ENCODE measurements around the gene ZNF302. TPM values are rescaled to one million over a fixed set of nuclear protein-coding genes. Genes with fewer than 3 reads are reported as not detected.
"Not testable (repeated sequence)": the region's sequence is repeated elsewhere in the genome, so short reads cannot be mapped to it uniquely, and the experiment has no call there.

Gene ZNF302
- total and polyA plus RNA-seq, 2 donors from 2014 or later, result 25.5 to 36.4 TPM

DNA sequence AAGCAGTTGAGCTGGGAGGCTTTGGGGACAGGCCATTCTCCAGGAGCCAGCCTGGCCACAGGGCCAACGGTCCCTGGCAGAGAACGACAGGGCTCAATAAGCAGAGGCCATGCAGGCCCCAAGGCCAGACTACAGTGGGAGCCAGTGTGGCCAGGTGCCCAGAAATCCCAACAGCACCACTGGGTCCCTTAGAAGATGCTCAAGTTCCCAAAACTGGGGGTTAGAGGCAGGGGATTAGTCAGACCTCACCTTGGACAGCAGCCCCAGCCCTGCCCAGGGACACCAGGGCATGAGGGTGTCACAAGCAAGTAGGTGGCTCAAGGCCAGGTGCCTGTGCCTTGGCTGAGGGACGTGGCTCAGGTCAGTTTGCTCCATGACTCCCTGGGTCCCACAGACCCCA is 13.3 kb upstream of the ZNF302 start:
- H3K27ac ChIP-seq (ENCODE audit: low read depth in 2 of 2, low read length in 2 of 2), result no peak overlapping the region
- TF ChIP-seq, protein P1, sequence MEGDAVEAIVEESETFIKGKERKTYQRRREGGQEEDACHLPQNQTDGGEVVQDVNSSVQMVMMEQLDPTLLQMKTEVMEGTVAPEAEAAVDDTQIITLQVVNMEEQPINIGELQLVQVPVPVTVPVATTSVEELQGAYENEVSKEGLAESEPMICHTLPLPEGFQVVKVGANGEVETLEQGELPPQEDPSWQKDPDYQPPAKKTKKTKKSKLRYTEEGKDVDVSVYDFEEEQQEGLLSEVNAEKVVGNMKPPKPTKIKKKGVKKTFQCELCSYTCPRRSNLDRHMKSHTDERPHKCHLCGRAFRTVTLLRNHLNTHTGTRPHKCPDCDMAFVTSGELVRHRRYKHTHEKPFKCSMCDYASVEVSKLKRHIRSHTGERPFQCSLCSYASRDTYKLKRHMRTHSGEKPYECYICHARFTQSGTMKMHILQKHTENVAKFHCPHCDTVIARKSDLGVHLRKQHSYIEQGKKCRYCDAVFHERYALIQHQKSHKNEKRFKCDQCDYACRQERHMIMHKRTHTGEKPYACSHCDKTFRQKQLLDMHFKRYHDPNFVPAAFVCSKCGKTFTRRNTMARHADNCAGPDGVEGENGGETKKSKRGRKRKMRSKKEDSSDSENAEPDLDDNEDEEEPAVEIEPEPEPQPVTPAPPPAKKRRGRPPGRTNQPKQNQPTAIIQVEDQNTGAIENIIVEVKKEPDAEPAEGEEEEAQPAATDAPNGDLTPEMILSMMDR (IDR thresholded peaks at IDR 0.05; ENCODE audit: borderline replicate concordance, extremely low read depth, insufficient read depth), result no peak
- DNase-seq (no peak), FAIRE-seq (no peak)
- H3K4me1 ChIP-seq (ENCODE audit: control insufficient read depth in 2 of 3, insufficient read depth in 2 of 3, low read depth in 1 of 3, low read length in 3 of 3), result peaks cover 0 to 2% (median 0%) of the 10 kb centered on the region in 3 donors
- no peaks in the 10 kb centered on the region for H3K9me3 ChIP-seq (ENCODE audit: control insufficient read depth in 2 of 3, insufficient read depth in 1 of 3, low read length in 3 of 3)
- H3K4me3 ChIP-seq (ENCODE audit: low read length in 3 of 3), result no peak overlapping the region
- no peaks in the 10 kb centered on the region for H3K36me3 ChIP-seq (ENCODE audit: control insufficient read depth in 2 of 3, insufficient read depth in 3 of 3, low read length in 3 of 3)
- H3K27me3 ChIP-seq (ENCODE audit: control insufficient read depth, insufficient read depth, low read length), result no peaks in the 10 kb centered on the region
- intact Hi-C loops (cut with DNase I), result no loop called here
- no peak overlapping the region for H3K9ac ChIP-seq (ENCODE audit: low read length in 3 of 3)

DNA sequence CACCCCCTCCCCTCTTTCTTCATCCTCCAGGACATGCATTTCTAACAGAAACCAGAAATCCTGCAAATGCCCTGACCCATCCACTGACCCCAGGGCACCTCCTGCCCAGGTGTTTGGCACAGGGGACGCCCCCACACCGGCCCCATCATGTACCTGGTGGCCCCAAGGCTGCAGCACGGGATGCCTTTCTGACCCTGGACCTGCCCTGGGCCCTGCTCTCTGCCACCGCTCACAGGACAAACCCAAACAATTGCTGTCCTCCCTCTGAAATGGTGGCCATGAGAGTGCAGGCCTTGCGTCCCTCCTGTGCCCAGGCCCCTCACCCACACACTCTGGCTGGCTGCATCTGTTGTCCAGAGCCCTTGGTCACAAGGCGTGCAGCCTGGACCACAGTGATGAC is 12.6 kb upstream of the ZNF302 start:
- H3K4me3 ChIP-seq (ENCODE audit: low read length in 3 of 3), result no peak overlapping the region
- H3K9me3 ChIP-seq (ENCODE audit: control insufficient read depth in 2 of 3, insufficient read depth in 1 of 3, low read length in 3 of 3), result no peaks in the 10 kb centered on the region
- no peak for DNase-seq
- FAIRE-seq, result no peak
- no peaks in the 10 kb centered on the region for H3K36me3 ChIP-seq (ENCODE audit: control insufficient read depth in 2 of 3, insufficient read depth in 3 of 3, low read length in 3 of 3)
- no peak overlapping the region for H3K27ac ChIP-seq (ENCODE audit: low read depth in 2 of 2, low read length in 2 of 2)
- no peaks in the 10 kb centered on the region for H3K27me3 ChIP-seq (ENCODE audit: control insufficient read depth, insufficient read depth, low read length)
- peaks cover 0 to 2% (median 0%) of the 10 kb centered on the region in 3 donors for H3K4me1 ChIP-seq (ENCODE audit: control insufficient read depth in 2 of 3, insufficient read depth in 2 of 3, low read depth in 1 of 3, low read length in 3 of 3)
- intact Hi-C loops (cut with DNase I), result no loop called here
- H3K9ac ChIP-seq (ENCODE audit: low read length in 3 of 3), result no peak overlapping the region
- TF ChIP-seq, protein P1 (IDR thresholded peaks at IDR 0.05; ENCODE audit: borderline replicate concordance, extremely low read depth, insufficient read depth), result no peak

DNA sequence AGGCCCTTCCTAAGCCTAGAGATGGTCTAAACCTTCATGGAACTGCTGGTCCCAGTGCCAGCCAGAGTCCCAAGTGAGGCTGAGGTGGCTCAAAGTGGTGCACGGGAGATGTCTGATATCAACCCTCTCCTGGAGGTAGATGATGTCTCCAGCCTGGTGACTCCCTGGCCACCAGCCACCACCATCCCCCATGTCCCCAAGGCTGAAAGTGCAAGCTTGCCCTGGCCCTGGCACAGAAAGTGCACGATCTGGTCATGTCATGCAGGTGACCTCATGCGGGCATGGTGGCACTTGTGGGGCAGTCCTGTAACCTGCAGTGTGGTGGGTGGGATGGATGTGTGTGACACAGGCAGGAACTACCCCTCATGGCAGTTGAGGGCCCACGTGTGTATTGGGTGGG is 12.2 kb upstream of the ZNF302 start:
- intact Hi-C loops (cut with DNase I); H3K27me3 ChIP-seq (ENCODE audit: control insufficient read depth, insufficient read depth, low read length); H3K36me3 ChIP-seq (ENCODE audit: control insufficient read depth in 2 of 3, insufficient read depth in 3 of 3, low read length in 3 of 3); FAIRE-seq; H3K9me3 ChIP-seq (ENCODE audit: control insufficient read depth in 2 of 3, insufficient read depth in 1 of 3, low read length in 3 of 3); DNase-seq; H3K27ac ChIP-seq (ENCODE audit: low read depth in 2 of 2, low read length in 2 of 2); H3K4me3 ChIP-seq (ENCODE audit: low read length in 3 of 3); H3K4me1 ChIP-seq (ENCODE audit: control insufficient read depth in 2 of 3, insufficient read depth in 2 of 3, low read depth in 1 of 3, low read length in 3 of 3); H3K9ac ChIP-seq (ENCODE audit: low read length in 3 of 3): not testable (repeated sequence)

DNA sequence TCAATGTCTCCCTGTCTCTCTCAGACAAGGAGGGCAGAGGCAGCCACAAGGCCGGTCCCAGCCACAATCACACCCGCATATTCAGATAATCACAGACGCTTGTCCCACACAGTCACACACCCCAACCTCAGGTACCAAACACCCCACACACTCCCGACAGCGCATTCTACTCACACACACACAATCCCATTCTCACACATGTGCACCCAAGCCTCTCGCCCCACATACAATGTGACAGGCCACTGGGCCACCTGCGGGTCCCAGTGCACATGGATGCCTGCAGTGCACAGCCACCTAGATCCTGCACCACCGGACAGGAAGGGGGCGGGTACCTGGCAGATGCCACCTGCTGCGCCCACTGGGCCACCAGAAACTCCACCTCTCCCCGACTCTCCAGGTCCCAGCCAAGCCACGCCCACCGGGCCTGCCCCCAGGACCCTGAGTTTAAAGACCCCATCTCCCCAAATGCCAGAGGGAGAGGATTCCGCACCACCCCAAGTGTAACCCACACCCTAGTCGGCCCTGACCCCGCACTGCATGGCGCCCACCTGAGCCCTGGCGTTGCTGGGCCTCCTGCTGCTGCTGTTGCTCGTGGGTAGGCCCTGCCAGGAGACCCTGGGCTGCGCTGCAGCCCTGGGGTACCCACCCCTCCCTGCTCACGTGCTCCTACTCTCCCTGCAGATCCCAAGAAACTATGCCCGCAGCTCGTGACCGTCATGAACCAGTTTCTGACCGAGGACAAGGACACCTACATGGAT is 11.1 kb upstream of the ZNF302 start:
- Histone ChIP-seq H3K4me3 (ENCODE audit: low read length in 3 of 3) (no peak overlapping the region), H3K9ac (ENCODE audit: low read length in 3 of 3) (no peak overlapping the region), H3K36me3 (ENCODE audit: control insufficient read depth in 2 of 3, insufficient read depth in 3 of 3, low read length in 3 of 3) (no peaks in the 10 kb centered on the region), H3K27ac (ENCODE audit: low read depth in 2 of 2, low read length in 2 of 2) (no peak overlapping the region), H3K9me3 (ENCODE audit: control insufficient read depth in 2 of 3, insufficient read depth in 1 of 3, low read length in 3 of 3) (no peaks in the 10 kb centered on the region), H3K27me3 (ENCODE audit: control insufficient read depth, insufficient read depth, low read length) (no peaks in the 10 kb centered on the region), H3K4me1 (ENCODE audit: control insufficient read depth in 2 of 3, insufficient read depth in 2 of 3, low read depth in 1 of 3, low read length in 3 of 3) (peaks cover 0 to 2% (median 0%) of the 10 kb centered on the region in 3 donors)
- no peak for FAIRE-seq
- TF ChIP-seq, protein P1 (IDR thresholded peaks at IDR 0.05; ENCODE audit: borderline replicate concordance, extremely low read depth, insufficient read depth), result no peak
- intact Hi-C loops (cut with DNase I), result no loop called here
- DNase-seq, result peak in 1 of 5 donors; percentile 68

All from kidney (tissue), 14 donors.